ENCODE measurements around the gene SPI1.

The SPI1 gene

GRCh38 chr11:47394322-47395222, 16.2 kb upstream of the SPI1 start:
- no peaks in the 10 kb centered on the region for H3K36me3 Mint-ChIP-seq
- H3K9me3 Mint-ChIP-seq = no peaks in the 10 kb centered on the region
- peak overlapping the region; percentile 51 for H3K4me3 Mint-ChIP-seq
- peak overlapping the region; percentile 95 for H3K27ac Mint-ChIP-seq
- DNase-seq (ENCODE audit: low spot score in 2 of 2) (peak in 1 of 2 donors; percentile 76), ATAC-seq (peak; percentile 79)
- H3K4me1 Mint-ChIP-seq = peaks cover 56% of the 10 kb centered on the region

- peaks cover 59% of the 10 kb centered on the region for H3K4me1 Mint-ChIP-seq
- no peaks in the 10 kb centered on the region for H3K9me3 Mint-ChIP-seq
- no peaks in the 10 kb centered on the region for H3K36me3 Mint-ChIP-seq
- H3K4me3 Mint-ChIP-seq = peak overlapping the region; percentile 51
- peak overlapping the region; percentile 95 for H3K27ac Mint-ChIP-seq
- ATAC-seq = no peak
- DNase-seq (ENCODE audit: low spot score in 2 of 2) = no peak
Measured at GRCh38 chr11:47394050-47394321, 15.6 kb upstream of the SPI1 start.

GRCh38 chr11:47393163-47394049, 15.1 kb upstream of the SPI1 start:
- peak overlapping the region; percentile 51 for H3K4me3 Mint-ChIP-seq
- H3K9me3 Mint-ChIP-seq = no peaks in the 10 kb centered on the region
- DNase-seq (ENCODE audit: low spot score in 2 of 2) (no peak), ATAC-seq (no peak)
- no peaks in the 10 kb centered on the region for H3K36me3 Mint-ChIP-seq
- peaks cover 65% of the 10 kb centered on the region for H3K4me1 Mint-ChIP-seq
- H3K27ac Mint-ChIP-seq = peak overlapping the region; percentile 95

GRCh38 chr11:47392546-47393162, 14.3 kb upstream of the SPI1 start:
- no peak for DNase-seq (ENCODE audit: low spot score in 2 of 2)
- no peak overlapping the region for H3K27ac Mint-ChIP-seq
- H3K36me3 Mint-ChIP-seq = no peaks in the 10 kb centered on the region
- H3K9me3 Mint-ChIP-seq = no peaks in the 10 kb centered on the region
- H3K4me1 Mint-ChIP-seq = peaks cover 66% of the 10 kb centered on the region
- no peak for ATAC-seq
- no peak overlapping the region for H3K4me3 Mint-ChIP-seq

GRCh38 chr11:47391711-47392432, 13.5 kb upstream of the SPI1 start:
- peaks cover 66% of the 10 kb centered on the region for H3K4me1 Mint-ChIP-seq
- no peak for DNase-seq (ENCODE audit: low spot score in 2 of 2)
- H3K27ac Mint-ChIP-seq = peak overlapping the region; percentile 74
- H3K36me3 Mint-ChIP-seq = no peaks in the 10 kb centered on the region
- H3K4me3 Mint-ChIP-seq = no peak overlapping the region
- no peak for ATAC-seq
- no peaks in the 10 kb centered on the region for H3K9me3 Mint-ChIP-seq

- Mint-ChIP-seq H3K27ac (peak overlapping the region; percentile 74), H3K4me1 (peaks cover 66% of the 10 kb centered on the region), H3K9me3 (no peaks in the 10 kb centered on the region), H3K36me3 (no peaks in the 10 kb centered on the region), H3K4me3 (no peak overlapping the region)
- no peak for DNase-seq (ENCODE audit: low spot score in 2 of 2)
- ATAC-seq = no peak
Measured at GRCh38 chr11:47391077-47391583, 12.8 kb upstream of the SPI1 start.

GRCh38 chr11:47390422-47390760, 12.0 kb upstream of the SPI1 start:
- H3K36me3 Mint-ChIP-seq = no peaks in the 10 kb centered on the region
- DNase-seq (ENCODE audit: low spot score in 2 of 2) (no peak), ATAC-seq (no peak)
- peak overlapping the region; percentile 74 for H3K27ac Mint-ChIP-seq
- H3K4me1 Mint-ChIP-seq = peaks cover 59% of the 10 kb centered on the region
- H3K9me3 Mint-ChIP-seq = no peaks in the 10 kb centered on the region
- no peak overlapping the region for H3K4me3 Mint-ChIP-seq

GRCh38 chr11:47389577-47390421, 11.5 kb upstream of the SPI1 start:
- H3K27ac Mint-ChIP-seq = peak overlapping the region; percentile 88
- ATAC-seq (peak; percentile 49), DNase-seq (ENCODE audit: low spot score in 2 of 2) (no peak)
- H3K36me3 Mint-ChIP-seq = no peaks in the 10 kb centered on the region
- no peaks in the 10 kb centered on the region for H3K9me3 Mint-ChIP-seq
- peaks cover 56% of the 10 kb centered on the region for H3K4me1 Mint-ChIP-seq
- H3K4me3 Mint-ChIP-seq = peak overlapping the region; percentile 25

- Mint-ChIP-seq H3K4me3 (peak overlapping the region; percentile 25), H3K4me1 (peaks cover 50% of the 10 kb centered on the region), H3K27ac (peak overlapping the region; percentile 88), H3K36me3 (no peaks in the 10 kb centered on the region), H3K9me3 (no peaks in the 10 kb centered on the region)
- ATAC-seq (no peak), DNase-seq (ENCODE audit: low spot score in 2 of 2) (no peak)
Measured at GRCh38 chr11:47388697-47389576, 10.6 kb upstream of the SPI1 start.

- no peak overlapping the region for H3K27ac Mint-ChIP-seq
- no peaks in the 10 kb centered on the region for H3K36me3 Mint-ChIP-seq
- peaks cover 43% of the 10 kb centered on the region for H3K4me1 Mint-ChIP-seq
- DNase-seq (ENCODE audit: low spot score in 2 of 2) = no peak
- ATAC-seq = no peak
- H3K4me3 Mint-ChIP-seq = no peak overlapping the region
- H3K9me3 Mint-ChIP-seq = no peaks in the 10 kb centered on the region
Measured at GRCh38 chr11:47387944-47388696, 9.8 kb upstream of the SPI1 start.

GRCh38 chr11:47384498-47384897, 6.2 kb upstream of the SPI1 start:
- DNase-seq (ENCODE audit: low spot score in 2 of 2) = no peak
- ATAC-seq = no peak
- Mint-ChIP-seq H3K4me1 (peaks cover 13% of the 10 kb centered on the region), H3K36me3 (no peaks in the 10 kb centered on the region), H3K4me3 (no peak overlapping the region), H3K27ac (no peak overlapping the region), H3K9me3 (no peaks in the 10 kb centered on the region)

- Mint-ChIP-seq H3K4me1 (no peaks in the 10 kb centered on the region), H3K9me3 (no peaks in the 10 kb centered on the region), H3K36me3 (no peaks in the 10 kb centered on the region), H3K4me3 (no peak overlapping the region), H3K27ac (no peak overlapping the region)
- ATAC-seq (no peak), DNase-seq (ENCODE audit: low spot score in 2 of 2) (no peak)
Measured at GRCh38 chr11:47383071-47383470, 4.7 kb upstream of the SPI1 start.

- peaks cover 7% of the 10 kb centered on the region for H3K4me1 Mint-ChIP-seq
- H3K36me3 Mint-ChIP-seq = no peaks in the 10 kb centered on the region
- no peak overlapping the region for H3K27ac Mint-ChIP-seq
- no peaks in the 10 kb centered on the region for H3K9me3 Mint-ChIP-seq
- ATAC-seq = no peak
- H3K4me3 Mint-ChIP-seq = no peak overlapping the region
- no peak for DNase-seq (ENCODE audit: low spot score in 2 of 2)
Measured at GRCh38 chr11:47380078-47380477, 1.7 kb upstream of the SPI1 start.

All from stimulated activated effector memory CD8-positive, alpha-beta T cell treated with anti-CD3 and anti-CD28 coated beads, Interleukin-12 subunit alpha, Interleukin-12 subunit beta, amount 100 ng/mL, for 72 hours (primary cell).